HEK293T (cell line): ENCODE results near the gene RUNX3.

Experiments used
- CTCF ChIA-PET: fragments of 350-600 bp; formaldehyde crosslinking; extraction: SDS; loops from one replicate; lab custom pipeline; 2021; ENCODE audit warnings: antibody characterized with exemption, inconsistent platforms; lab: Yijun Ruan, JAX
- POLR2A ChIA-PET: fragments of 350-600 bp; formaldehyde crosslinking; extraction: SDS; loops from one replicate; lab custom pipeline; 2020; ENCODE audit warnings: antibody characterized with exemption, inconsistent platforms; lab: Yijun Ruan, JAX
- DNase-seq: peaks from one replicate; pipeline ENCODE4 v3.0.0; 2012; ENCODE audit warnings: mixed read lengths; ENCODE audit errors: extremely low spot score
- ARNT ChIP-seq: fragments of 450-650 bp; IDR thresholded peaks from 2 replicates; pipeline ENCODE4 v1.6.1; 2017; ENCODE audit warnings: mild to moderate bottlenecking
- BHLHE40 ChIP-seq: fragments of 450-650 bp; IDR thresholded peaks from 2 replicates; pipeline ENCODE4 v1.6.1; 2016; ENCODE audit warnings: mild to moderate bottlenecking, moderate library complexity, borderline replicate concordance
- CTBP1 ChIP-seq: fragments of 450-650 bp; IDR thresholded peaks from 2 replicates; pipeline ENCODE4 v1.6.1; 2016; ENCODE audit warnings: borderline replicate concordance
- ELF4 ChIP-seq: fragments of 450-650 bp; IDR thresholded peaks from 2 replicates; pipeline ENCODE4 v1.6.1; 2017; ENCODE audit warnings: antibody characterized with exemption
- FOXA1 ChIP-seq: fragments of 450-650 bp; IDR thresholded peaks from 2 replicates; pipeline ENCODE4 v1.6.1; 2016; ENCODE audit warnings: mild to moderate bottlenecking
- FOXK2 ChIP-seq: fragments of 450-650 bp; IDR thresholded peaks from 2 replicates; pipeline ENCODE4 v1.6.1; 2016; ENCODE audit warnings: mild to moderate bottlenecking
- FOXM1 ChIP-seq: fragments of 450-650 bp; IDR thresholded peaks from 2 replicates; pipeline ENCODE4 v1.6.1; 2017; ENCODE audit warnings: mild to moderate bottlenecking, borderline replicate concordance
- HDGF ChIP-seq: fragments of 450-650 bp; IDR thresholded peaks from 2 replicates; pipeline ENCODE4 v1.6.1; 2017; ENCODE audit warnings: antibody characterized with exemption, borderline replicate concordance
- L3MBTL2 ChIP-seq: fragments of 450-650 bp; conservative IDR thresholded peaks from 2 replicates; pipeline ENCODE4 v1.6.1; 2016; ENCODE audit warnings: mild to moderate bottlenecking
- LEF1 ChIP-seq: fragments of 450-650 bp; IDR thresholded peaks from 2 replicates; pipeline ENCODE4 v1.6.1; 2017; ENCODE audit warnings: mild to moderate bottlenecking, borderline replicate concordance
- NFRKB ChIP-seq: fragments of 450-650 bp; IDR thresholded peaks from 2 replicates; pipeline ENCODE4 v1.6.1; 2016; ENCODE audit warnings: mild to moderate bottlenecking, moderate library complexity
- SP1 ChIP-seq: fragments of 450-650 bp; IDR thresholded peaks from 2 replicates; pipeline ENCODE4 v1.6.1; 2017
- SUZ12 ChIP-seq: fragments of 450-650 bp; IDR thresholded peaks from 2 replicates; pipeline ENCODE4 v1.6.1; 2016; ENCODE audit warnings: mild to moderate bottlenecking
- TARDBP ChIP-seq: fragments of 450-650 bp; IDR thresholded peaks from 2 replicates; pipeline ENCODE4 v1.6.1; 2016
- ZNF384 ChIP-seq: fragments of 450-650 bp; IDR thresholded peaks from 2 replicates; pipeline ENCODE4 v1.6.1; 2016
- TF ChIP-seq, protein P1 (sequence below): fragments of 450-650 bp; IDR thresholded peaks from 2 replicates; pipeline ENCODE4 v1.6.1; 2016

The RUNX3 gene

DNA sequence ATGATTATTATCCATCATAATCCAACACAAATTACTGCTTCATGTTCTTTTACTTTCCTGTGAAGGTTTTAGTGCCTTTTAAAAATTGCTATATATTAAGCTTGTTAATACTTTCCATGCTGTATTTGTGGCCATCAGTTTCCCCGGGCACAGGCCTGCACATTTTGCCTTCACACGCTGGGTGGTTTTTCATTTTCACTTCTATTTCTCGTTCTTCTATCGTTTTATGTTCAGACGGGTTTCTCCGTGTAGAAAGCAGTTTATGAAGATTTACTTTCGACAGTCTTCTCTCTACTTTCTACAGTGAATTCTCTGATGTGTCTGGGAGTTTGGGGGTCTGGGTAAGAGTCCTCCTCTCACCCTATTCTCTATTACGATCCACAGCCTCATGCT is 9.5 kb downstream of the RUNX3 start:
- TF ChIP-seq HDGF (no peak), TARDBP (no peak), LEF1 (no peak), SUZ12 (no peak)
- ChIA-PET POLR2A (no interaction called here), CTCF (no interaction called here)
- no peak for DNase-seq

DNA sequence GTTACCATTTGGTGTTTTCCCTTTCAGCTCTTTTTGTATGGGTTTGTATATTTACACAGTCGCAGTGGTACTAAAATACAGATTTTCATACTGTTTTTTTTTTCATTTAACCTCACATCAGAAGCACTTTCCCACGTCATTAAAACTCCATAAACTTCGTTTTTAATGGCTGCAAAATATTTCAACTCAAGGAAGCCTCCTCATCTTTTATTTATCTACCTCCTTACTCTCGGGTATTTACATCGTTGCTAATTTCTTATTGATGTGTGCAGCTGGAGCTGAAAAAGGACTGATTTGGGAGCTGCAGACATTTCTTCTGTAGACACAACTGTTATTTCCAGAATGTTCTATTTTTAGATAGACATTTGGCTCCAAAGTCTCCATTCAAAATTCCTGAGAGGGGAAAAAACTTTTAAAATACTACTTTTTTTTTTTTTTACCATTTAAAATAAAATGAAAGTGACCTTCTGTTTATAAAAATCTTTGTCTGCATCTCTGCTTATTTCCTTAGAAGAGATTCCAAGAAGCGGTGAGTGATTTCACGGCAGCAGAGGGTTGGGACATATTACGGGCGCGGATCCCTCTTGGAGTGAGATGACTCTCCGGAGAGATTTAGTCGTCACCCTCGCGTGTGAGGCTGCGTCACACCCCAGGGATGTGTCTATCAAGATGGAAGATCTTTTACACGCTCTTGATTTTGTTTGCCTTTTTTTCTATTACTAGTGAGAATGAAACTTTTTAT is 10.1 kb downstream of the RUNX3 start:
- DNase-seq: no peak
- POLR2A ChIA-PET: interaction anchor here (0.6 kb wide), 1 partner anchor 126 kb away, joined by 3 read pairs; no protein-coding TSS in a partner anchor
- CTCF ChIA-PET: no interaction called here
- TF ChIP-seq BHLHE40 (no peak), ELF4 (no peak), FOXM1 (no peak), SUZ12 (no peak), TARDBP (no peak)

DNA sequence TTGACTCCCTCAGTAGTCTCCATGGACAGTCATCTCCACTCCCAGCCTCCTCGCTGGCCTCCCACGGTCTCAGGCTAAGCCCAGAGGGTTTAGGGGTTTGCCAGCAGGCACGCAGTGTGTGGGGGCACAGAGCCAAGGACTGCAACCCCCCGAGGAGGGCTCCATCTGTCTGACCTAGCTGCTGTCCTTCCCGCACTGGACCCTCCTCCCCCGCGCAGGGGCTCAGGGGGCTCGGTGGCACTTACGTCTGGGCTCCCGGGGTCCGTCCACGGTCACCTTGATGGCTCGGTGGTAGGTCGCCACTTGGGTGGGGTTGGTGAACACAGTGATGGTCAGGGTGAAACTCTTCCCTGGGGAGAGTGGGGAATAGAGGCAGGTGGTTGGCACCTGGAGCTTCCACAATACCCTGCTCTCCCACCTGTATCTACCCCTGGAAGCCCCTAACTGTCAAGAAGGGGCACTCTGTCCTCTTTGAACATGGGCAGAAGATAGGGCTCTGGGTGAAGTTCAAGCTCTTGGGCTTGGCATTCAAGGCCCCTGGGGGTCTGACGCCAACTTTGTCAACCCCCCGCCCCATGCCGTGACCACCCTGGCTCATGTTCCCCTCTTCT is 11.0 kb downstream of the RUNX3 start:
- TF ChIP-seq TARDBP (no peak), ELF4 (no peak), SP1 (no peak), ZNF384 (no peak), L3MBTL2 (no peak), ARNT (no peak), HDGF (no peak), BHLHE40 (no peak), FOXM1 (no peak), SUZ12 (no peak), LEF1 (no peak), FOXK2 (no peak)
- TF ChIP-seq, protein P1, sequence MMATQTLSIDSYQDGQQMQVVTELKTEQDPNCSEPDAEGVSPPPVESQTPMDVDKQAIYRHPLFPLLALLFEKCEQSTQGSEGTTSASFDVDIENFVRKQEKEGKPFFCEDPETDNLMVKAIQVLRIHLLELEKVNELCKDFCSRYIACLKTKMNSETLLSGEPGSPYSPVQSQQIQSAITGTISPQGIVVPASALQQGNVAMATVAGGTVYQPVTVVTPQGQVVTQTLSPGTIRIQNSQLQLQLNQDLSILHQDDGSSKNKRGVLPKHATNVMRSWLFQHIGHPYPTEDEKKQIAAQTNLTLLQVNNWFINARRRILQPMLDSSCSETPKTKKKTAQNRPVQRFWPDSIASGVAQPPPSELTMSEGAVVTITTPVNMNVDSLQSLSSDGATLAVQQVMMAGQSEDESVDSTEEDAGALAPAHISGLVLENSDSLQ: no peak
- ChIA-PET POLR2A (interaction anchor here (0.6 kb wide), 1 partner anchor 127 kb away, joined by 3 read pairs; no protein-coding TSS in a partner anchor), CTCF (no interaction called here)
- no peak for DNase-seq

DNA sequence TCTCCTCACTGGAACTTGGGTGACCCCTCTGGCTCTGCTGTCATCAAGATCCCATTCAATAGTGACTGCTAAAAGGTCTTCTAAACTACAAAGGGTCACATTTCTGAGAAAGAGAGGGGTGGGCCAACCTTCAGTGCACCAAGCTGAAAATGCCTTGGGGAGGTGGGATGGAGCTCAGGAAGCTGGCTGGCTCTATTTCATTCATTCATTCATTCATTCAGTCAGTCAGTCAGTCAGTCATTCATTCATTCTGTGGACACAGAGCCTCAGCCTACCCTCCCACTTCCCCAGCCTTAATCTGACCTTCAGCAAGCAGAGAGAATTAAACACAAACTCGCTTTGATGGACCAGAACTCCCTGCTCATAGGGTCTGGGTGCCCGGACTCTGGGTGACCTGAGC is 11.7 kb downstream of the RUNX3 start:
- no peak for DNase-seq
- POLR2A ChIA-PET: no interaction called here
- no peak for TF ChIP-seq ZNF384
- no peak for TF ChIP-seq LEF1
- no peak for TF ChIP-seq ELF4
- TF ChIP-seq SP1: no peak
- no peak for TF ChIP-seq NFRKB
- no peak for TF ChIP-seq FOXK2
- TF ChIP-seq BHLHE40: no peak
- CTCF ChIA-PET: no interaction called here

DNA sequence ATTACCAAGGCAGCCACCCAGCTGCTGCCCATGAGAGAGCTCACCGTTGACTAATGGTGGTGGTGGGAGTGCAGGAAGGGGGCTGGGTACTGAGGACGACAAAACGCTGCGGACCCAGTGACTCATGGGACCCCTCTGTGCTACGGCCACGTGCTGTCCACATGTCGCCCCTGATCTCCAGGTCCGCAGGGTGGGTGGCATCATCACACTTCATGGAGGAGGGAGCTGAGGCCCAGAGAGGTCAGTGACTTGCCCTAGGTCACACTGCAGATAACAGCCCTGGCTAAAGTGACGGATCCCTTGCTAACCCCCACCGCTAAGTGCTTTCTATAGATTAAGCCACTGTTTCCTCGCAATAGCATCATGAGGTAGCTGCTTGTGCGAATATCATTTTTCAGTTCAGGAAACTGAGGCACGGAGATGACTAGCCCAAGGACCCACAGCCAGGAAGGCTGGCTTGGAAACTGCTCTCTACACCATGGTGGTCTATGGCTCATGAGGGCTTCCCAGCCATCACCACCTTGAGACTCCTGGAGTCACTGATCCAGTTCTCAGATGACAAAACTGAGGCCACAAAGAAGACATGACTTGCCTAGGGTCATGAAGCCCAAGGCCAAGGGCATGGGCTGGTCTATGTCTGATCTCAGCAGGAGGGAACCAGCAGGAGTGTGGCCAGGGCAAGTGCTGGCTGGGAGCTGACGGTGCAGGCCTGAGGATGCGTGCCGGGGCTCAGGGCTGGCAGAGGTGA is 12.6 kb downstream of the RUNX3 start:
- TF ChIP-seq ZNF384 (no peak), SUZ12 (no peak), FOXA1 (no peak), CTBP1 (no peak), FOXK2 (no peak), BHLHE40 (no peak), HDGF (no peak), LEF1 (no peak), NFRKB (no peak), L3MBTL2 (no peak), FOXM1 (no peak), ELF4 (no peak), ARNT (no peak)
- TF ChIP-seq, protein P1: no peak
- CTCF ChIA-PET: no interaction called here
- DNase-seq: no peak
- POLR2A ChIA-PET: no interaction called here

DNA sequence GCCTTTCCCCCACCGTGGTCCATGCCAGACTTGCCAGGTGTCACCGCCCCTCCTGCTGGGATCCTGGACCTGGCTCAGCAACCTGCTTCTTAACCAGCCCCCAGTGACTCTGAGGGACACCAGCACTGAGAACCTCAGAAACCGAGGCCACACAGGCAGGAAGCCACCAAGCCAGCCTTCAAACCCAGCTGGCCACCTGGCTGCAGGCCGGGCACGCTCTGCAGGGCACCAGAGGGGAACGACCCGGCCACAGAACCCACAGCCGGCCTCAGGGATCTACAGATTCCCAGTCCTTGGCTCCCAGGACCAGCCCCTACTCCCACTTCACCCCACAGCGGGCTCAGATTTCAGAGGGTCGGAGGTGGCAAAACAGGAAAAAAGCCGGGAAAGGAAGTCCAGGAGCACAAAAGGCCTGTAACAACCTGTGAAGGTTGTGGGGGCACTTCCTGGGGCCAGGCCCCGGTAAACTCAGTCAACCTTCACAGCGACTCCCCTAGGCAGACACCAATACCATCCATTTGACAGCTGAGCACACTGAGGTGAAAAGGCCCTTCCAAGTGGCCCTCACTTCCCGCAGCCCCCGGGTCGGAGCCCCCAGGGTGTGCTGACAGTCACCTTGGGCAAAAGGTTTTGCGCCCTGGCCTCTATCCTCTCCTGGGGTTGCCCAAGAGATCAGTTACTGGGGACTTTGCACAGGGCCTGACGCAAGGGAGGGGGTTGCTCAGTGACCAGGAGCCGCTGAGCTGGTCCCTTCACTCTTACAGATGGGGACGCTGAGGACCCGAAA is 14.1 kb downstream of the RUNX3 start:
- CTCF ChIA-PET: no interaction called here
- POLR2A ChIA-PET: interaction anchor here (1.3 kb wide), 1 partner anchor 316 kb away, joined by 3 read pairs; the partner anchor contains the start of gene SYF2
- no peak for DNase-seq
- TF ChIP-seq L3MBTL2 (no peak), NFRKB (no peak), SUZ12 (no peak), ZNF384 (no peak), FOXM1 (no peak), LEF1 (no peak), BHLHE40 (no peak), FOXK2 (no peak), HDGF (no peak), CTBP1 (no peak), TARDBP (no peak), SP1 (no peak), ARNT (no peak), FOXA1 (no peak), ELF4 (no peak)
- TF ChIP-seq, protein P1: no peak
